ENCODE measurements around the gene ADAMTS14.
A peak's percentile ranks its signal among the peaks of the same experiment; 100 is the strongest.
"Not testable (repeated sequence)": the region's sequence is repeated elsewhere in the genome, so short reads cannot be mapped to it uniquely, and the experiment has no call there.

ADAMTS14 gene

GRCh38 chr10:70672165-70673042, at the start of gene ADAMTS14:
TSS of gene ADAMTS14 (plus strand) at chr10:70672506. CDS start at chr10:70672803, 297 bp downstream.
- peak; percentile 61 for ATAC-seq
- DNase-seq = peak; percentile 38

- ATAC-seq = no peak
- DNase-seq = no peak
Observed at GRCh38 chr10:70622541-70622940, 49.8 kb upstream of the ADAMTS14 start.

GRCh38 chr10:70622981-70623844, 49.1 kb upstream of the ADAMTS14 start:
- no peak for ATAC-seq
- DNase-seq = no peak

- ATAC-seq (no peak), DNase-seq (no peak)
Observed at GRCh38 chr10:70626056-70626455, 46.2 kb upstream of the ADAMTS14 start.

GRCh38 chr10:70629338-70629737, 43.0 kb upstream of the ADAMTS14 start:
- DNase-seq (no peak), ATAC-seq (no peak)

GRCh38 chr10:70631735-70632134, 40.6 kb upstream of the ADAMTS14 start:
- ATAC-seq, DNase-seq: not testable (repeated sequence)

- DNase-seq = no peak
- ATAC-seq = peak; percentile 76
Observed at GRCh38 chr10:70634011-70634410, 38.3 kb upstream of the ADAMTS14 start.

GRCh38 chr10:70634515-70634914, 37.8 kb upstream of the ADAMTS14 start:
- not testable (repeated sequence) for DNase-seq, ATAC-seq

GRCh38 chr10:70639640-70640383, 32.5 kb upstream of the ADAMTS14 start:
- not testable (repeated sequence) for DNase-seq, ATAC-seq

- ATAC-seq = not testable (repeated sequence)
Observed at GRCh38 chr10:70643272-70643671, 29.0 kb upstream of the ADAMTS14 start.

GRCh38 chr10:70644959-70645358, 27.3 kb upstream of the ADAMTS14 start:
- not testable (repeated sequence) for DNase-seq, ATAC-seq

More at GRCh38 chr10:70643272-70643671, 29.0 kb upstream of the ADAMTS14 start:
- not testable (repeated sequence) for DNase-seq

GRCh38 chr10:70647086-70647485, 25.2 kb upstream of the ADAMTS14 start:
- DNase-seq = no peak

GRCh38 chr10:70648427-70648826, 23.9 kb upstream of the ADAMTS14 start:
- DNase-seq (no peak), ATAC-seq (no peak)

More at GRCh38 chr10:70647086-70647485, 25.2 kb upstream of the ADAMTS14 start:
- ATAC-seq = no peak

GRCh38 chr10:70649526-70649925, 22.8 kb upstream of the ADAMTS14 start:
- ATAC-seq (peak; percentile 86), DNase-seq (peak; percentile 20)

- ATAC-seq (no peak), DNase-seq (no peak)
Observed at GRCh38 chr10:70650104-70650503, 22.2 kb upstream of the ADAMTS14 start.

GRCh38 chr10:70650718-70651117, 21.6 kb upstream of the ADAMTS14 start:
- DNase-seq (no peak), ATAC-seq (no peak)

- peak; percentile 15 for DNase-seq
Observed at GRCh38 chr10:70651661-70652060, 20.6 kb upstream of the ADAMTS14 start.

GRCh38 chr10:70652761-70653657, 19.3 kb upstream of the ADAMTS14 start:
- DNase-seq (no peak), ATAC-seq (no peak)

More at GRCh38 chr10:70651661-70652060, 20.6 kb upstream of the ADAMTS14 start:
- no peak for ATAC-seq

GRCh38 chr10:70655316-70655715, 17.0 kb upstream of the ADAMTS14 start:
- DNase-seq (no peak), ATAC-seq (no peak)

GRCh38 chr10:70656489-70656888, 15.8 kb upstream of the ADAMTS14 start:
- ATAC-seq (peak; percentile 100), DNase-seq (peak; percentile 72)

GRCh38 chr10:70657041-70657440, 15.3 kb upstream of the ADAMTS14 start:
- DNase-seq = no peak
- peak; percentile 14 for ATAC-seq
